Measurements from ENCODE around the gene ARHGEF2. TPM values are rescaled to one million over a fixed set of nuclear protein-coding genes. Genes with fewer than 3 reads are reported as not detected.
A peak's percentile ranks its signal among the peaks of the same experiment; 100 is the strongest.

The ARHGEF2 gene
- total and polyA plus RNA-seq, 2 of the 13 experiments (the other 11 are each of a cell fraction or from before 2014, with no cell fraction given): 16.1 to 32.1 TPM

GRCh38 chr1:155967341-155968050 lies 10.9 kb downstream of the ARHGEF2 start (continued):
- TF ChIP-seq AKAP8 (CRISPR knock-in tag; IDR thresholded peaks at IDR 0.05) (no peak; the same call in 1 of the 2 replicates), CHCHD3 (CRISPR knock-in tag; IDR thresholded peaks at IDR 0.05) (no peak), GATAD2A (CRISPR knock-in tag; IDR thresholded peaks at IDR 0.05) (peak; percentile 84), ZNF44 (CRISPR knock-in tag; IDR thresholded peaks at IDR 0.05) (no peak; the same call in 1 of the 2 replicates), ZNF737 (CRISPR knock-in tag; IDR thresholded peaks at IDR 0.05; ENCODE audit: borderline replicate concordance) (no peak), STAG1 (CRISPR knock-in tag; IDR thresholded peaks at IDR 0.05) (peak; percentile 18; the same call in 1 of the 2 replicates), ZSCAN25 (CRISPR knock-in tag; IDR thresholded peaks at IDR 0.05) (peak; percentile 87), KLF16 (CRISPR knock-in tag; IDR thresholded peaks at IDR 0.05) (no peak), NR2F6 (IDR thresholded peaks at IDR 0.05) (peak; percentile 79; the same call in 1 of the 2 replicates), NR2F6 (CRISPR knock-in tag; IDR thresholded peaks at IDR 0.05) (peak; percentile 90), ZNF580 (CRISPR knock-in tag; IDR thresholded peaks at IDR 0.05; ENCODE audit: borderline replicate concordance, low read depth) (0 out of 2 replicates have a peak, but pooled peaks have one; percentile 61), GATAD1 (CRISPR knock-in tag; IDR thresholded peaks at IDR 0.05) (peak; percentile 43; the same call in 1 of the 2 replicates), ZSCAN30 (CRISPR knock-in tag; IDR thresholded peaks at IDR 0.05) (no peak), ZNF337 (CRISPR knock-in tag; IDR thresholded peaks at IDR 0.05; ENCODE audit: borderline replicate concordance, low read depth) (no peak), MAF1 (CRISPR knock-in tag; IDR thresholded peaks at IDR 0.05; ENCODE audit: borderline replicate concordance) (no peak), ISL2 (CRISPR knock-in tag; IDR thresholded peaks at IDR 0.05) (no peak), ZSCAN31 (CRISPR knock-in tag; IDR thresholded peaks at IDR 0.05; ENCODE audit: low read depth) (peak; percentile 81), HNF4G (IDR thresholded peaks at IDR 0.05; ENCODE audit: borderline replicate concordance, low read depth, low read length) (peak; percentile 92), HNF4G (CRISPR knock-in tag; IDR thresholded peaks at IDR 0.05; ENCODE audit: borderline replicate concordance, low read depth) (peak; percentile 75; the same call in 1 of the 2 replicates), PITX1 (CRISPR knock-in tag; IDR thresholded peaks at IDR 0.05) (peak; percentile 84), ATF3 (CRISPR knock-in tag; IDR thresholded peaks at IDR 0.05) (no peak), ZNF772 (CRISPR knock-in tag; IDR thresholded peaks at IDR 0.05) (peak; percentile 75; the same call in 1 of the 2 replicates), YEATS4 (CRISPR knock-in tag; IDR thresholded peaks at IDR 0.05; ENCODE audit: borderline replicate concordance) (peak; percentile 81; the same call in 1 of the 2 replicates), MXD4 (CRISPR knock-in tag; IDR thresholded peaks at IDR 0.05) (peak; percentile 72), ZNF33B (CRISPR knock-in tag; IDR thresholded peaks at IDR 0.05) (peak; percentile 62; the same call in 1 of the 2 replicates), TFDP2 (CRISPR knock-in tag; IDR thresholded peaks at IDR 0.05) (peak; percentile 78), TIGD3 (CRISPR knock-in tag; IDR thresholded peaks at IDR 0.05; ENCODE audit: borderline replicate concordance) (no peak), CHD4 (IDR thresholded peaks at IDR 0.05; ENCODE audit: borderline replicate concordance, low read length) (no peak), SPEN (CRISPR knock-in tag; IDR thresholded peaks at IDR 0.05; ENCODE audit: low read depth) (peak; percentile 77; the same call in 1 of the 2 replicates), FOXM1 (CRISPR knock-in tag; IDR thresholded peaks at IDR 0.05) (no peak)

Measured in HepG2 (cell line).